ENCODE measurements around the gene KCND3.

DNA sequence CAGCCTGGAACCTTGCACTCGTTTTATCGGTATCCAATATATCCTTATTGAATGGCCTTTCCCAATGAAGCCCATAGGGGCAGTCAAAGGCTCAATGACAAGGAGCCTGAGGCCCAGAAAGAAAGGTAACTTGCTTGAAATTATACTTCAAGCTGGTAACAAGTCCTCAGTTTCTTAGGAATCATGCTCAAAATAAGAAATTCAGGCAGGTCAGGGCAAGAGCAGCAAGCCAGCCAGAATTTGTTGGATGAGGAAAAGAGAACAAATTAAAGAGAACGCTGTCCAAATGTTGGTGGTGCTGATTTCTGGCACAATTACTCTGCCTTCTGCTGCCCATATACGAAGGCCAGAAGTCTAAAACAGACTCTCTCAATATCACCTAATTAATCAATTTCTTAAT is 156.1 kb downstream of the KCND3 start:
- TF ChIP-seq CTCF (conservative IDR thresholded peaks at IDR 0.05): no peak
- TF ChIP-seq ZFX (IDR thresholded peaks at IDR 0.05): no peak
